GM18907 (cell line): Measurements from ENCODE around the gene PTPRT.

Source experiments
- ATAC-seq: cut with Tn5 transposase; IDR thresholded peaks from one replicate; pipeline ENCODE4 v1.9.1; 2021; ENCODE audit warnings: mild to moderate bottlenecking, moderate library complexity; ENCODE audit not compliant: unreplicated experiment

PTPRT gene

DNA sequence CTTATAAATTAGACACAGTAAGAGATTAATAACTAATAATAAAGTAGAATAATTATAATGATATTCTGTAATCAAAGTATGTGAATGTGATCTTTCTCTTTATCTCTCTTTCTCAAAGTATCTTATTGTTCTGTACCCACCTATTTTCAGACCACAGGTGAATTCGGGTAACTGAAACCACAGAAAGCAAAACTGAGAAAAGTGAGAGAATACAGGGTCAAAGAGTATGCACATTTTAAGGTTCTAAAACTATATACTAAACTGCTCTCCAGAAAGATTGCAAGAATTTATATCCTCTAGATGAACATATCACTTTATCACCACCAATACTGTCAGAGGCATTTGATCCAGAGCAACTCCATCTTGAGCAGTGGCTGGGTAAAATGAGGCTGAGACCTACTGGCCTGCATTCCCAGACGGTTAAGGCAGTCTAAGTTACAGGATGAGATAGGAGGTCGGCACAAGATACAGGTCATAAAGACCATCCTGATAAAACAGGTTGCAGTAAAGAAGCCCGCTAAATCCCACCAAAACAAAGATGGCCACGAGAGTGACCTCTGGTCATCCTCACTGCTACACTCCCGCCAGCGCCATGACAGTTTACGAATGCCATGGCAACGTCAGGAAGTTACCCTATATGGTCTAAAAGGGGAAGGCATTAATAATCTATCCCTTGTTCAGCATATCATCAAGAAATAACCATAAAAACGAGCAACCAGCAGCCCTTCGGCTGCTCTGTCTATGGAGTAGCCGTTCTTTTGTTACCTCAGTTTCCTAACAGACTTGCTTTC, 211.3 kb downstream of the PTPRT start:
- ATAC-seq = no peak

DNA sequence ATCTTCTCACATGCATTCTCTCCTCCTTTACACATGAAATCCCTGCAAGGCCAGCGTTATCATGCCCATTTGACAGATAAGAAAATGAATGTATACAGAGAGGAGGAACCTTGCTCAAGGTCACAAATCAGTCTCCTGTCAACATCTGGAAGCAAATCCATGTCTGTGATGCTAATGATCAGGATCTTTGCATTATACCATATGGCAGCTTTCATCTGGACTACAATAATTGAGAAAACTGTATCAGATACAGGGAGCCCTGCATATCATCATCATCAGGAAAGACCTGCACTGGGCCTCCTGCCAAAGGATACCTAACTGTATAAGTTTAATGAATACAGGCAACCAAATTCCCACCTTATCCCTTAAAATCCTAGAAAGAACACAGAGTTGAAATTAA, 213.7 kb downstream of the PTPRT start:
- ATAC-seq = no peak

DNA sequence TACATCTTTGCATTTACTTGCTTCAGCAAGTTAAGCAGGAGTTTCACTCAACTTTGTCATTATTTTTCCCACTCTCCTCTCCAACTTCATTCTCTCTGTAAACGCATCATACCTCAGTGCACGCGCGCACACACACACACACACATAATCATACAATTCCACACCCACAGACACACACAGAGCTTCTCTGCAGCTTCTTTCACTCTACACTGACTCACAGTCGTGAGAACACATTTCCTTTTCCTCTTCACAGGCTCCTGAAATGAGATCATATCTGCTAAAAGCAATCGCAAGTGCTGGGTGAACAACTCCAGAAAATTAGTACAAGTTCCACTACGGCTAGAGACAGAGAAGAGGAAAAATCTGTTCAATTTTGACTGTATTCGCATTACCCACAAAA, 215.4 kb downstream of the PTPRT start:
- no peak for ATAC-seq

DNA sequence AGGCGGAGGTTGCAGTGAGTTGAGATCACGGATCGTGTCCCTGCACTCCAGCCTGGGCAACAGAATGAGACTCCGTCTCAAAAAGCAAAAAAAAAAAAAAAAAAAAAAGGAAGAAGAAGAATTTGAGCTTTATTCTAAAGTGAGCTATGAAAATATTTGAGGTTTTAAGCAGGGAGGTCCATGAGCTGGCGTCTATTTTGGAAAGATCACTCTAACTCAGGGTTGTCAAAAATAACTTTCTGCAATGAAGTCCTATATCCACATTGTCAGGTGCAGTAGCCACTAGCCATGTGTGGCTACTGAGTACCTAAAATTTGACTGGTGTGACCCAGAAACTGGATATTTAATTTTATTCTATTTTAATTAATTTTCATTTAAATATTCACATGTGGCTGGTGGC, 217.1 kb downstream of the PTPRT start:
- no peak for ATAC-seq

DNA sequence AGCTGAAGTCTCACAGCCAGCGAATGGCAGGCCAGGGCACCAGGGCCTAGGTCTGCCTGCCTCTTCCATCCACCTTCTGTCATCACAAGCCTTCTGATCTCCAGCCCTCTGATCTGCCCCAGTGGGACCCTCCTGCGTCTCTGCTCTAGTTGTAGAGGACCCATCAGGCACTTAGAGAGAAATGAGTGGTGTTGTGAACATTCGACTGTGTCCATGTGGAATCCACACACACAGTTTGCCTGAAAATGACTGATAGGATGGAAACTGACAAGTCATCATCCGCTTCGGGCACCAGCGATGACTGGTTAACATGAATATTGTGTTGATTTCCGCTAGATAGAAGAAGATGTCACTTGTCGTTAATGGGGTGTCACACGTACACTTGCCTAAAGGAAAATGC, 221.0 kb downstream of the PTPRT start:
- ATAC-seq = no peak

DNA sequence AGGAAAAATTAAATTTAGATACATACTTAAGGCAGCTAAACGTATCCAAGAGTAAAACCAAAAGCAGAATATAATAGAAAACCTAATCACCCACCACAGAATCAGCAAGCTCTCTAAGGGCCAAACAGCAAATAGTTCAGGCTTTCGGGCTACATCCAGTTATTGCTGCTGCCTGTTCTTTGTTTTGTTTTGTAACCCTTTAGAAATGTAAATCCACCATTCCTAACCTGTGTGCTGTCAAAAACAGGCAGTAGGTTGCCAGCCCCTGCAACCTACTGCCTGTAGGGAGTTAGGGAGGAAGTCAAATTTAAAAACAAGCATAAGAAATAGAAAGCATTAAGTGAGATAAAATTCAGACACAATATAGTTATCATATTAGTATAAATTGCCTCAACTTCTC, 225.9 kb downstream of the PTPRT start:
- ATAC-seq = no peak

DNA sequence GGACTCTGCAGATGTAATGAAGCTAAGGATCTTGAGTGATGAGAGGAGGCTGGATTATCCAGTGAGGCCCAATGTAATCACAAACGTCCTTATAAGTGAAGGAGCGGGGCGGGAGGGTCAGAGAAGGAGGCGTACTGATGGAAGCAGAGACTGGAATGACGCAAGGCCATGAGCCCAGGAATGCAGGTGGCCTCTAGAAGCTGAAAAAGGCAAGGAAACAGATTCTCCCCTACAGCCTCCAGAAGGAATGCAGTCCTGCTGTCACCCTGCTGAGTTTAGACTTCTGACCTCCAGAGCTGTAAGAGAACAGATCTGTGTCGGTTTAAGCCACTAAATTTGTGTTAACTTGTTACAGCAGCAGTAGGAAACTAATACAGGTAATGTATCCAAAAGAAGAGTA, 227.9 kb downstream of the PTPRT start:
- no peak for ATAC-seq

DNA sequence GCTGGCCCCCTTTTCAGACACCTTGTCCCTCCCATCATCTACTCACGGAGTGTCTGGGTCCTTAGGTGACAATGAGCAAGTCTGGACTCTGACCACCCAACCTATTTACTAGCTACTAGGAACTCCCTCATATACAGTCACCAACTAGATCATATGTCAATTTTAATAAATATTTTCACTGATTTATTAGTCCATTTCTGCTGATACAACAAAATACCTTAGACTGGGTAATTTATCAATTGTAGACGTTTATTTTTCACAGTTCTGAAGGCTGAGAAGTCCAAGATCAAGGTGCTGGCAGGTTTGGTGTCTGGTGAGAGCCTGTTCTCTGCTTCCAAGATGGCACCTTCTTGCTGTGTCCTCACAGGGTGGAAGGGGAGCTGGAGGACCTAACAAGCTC, 229.7 kb downstream of the PTPRT start:
- ATAC-seq = no peak

DNA sequence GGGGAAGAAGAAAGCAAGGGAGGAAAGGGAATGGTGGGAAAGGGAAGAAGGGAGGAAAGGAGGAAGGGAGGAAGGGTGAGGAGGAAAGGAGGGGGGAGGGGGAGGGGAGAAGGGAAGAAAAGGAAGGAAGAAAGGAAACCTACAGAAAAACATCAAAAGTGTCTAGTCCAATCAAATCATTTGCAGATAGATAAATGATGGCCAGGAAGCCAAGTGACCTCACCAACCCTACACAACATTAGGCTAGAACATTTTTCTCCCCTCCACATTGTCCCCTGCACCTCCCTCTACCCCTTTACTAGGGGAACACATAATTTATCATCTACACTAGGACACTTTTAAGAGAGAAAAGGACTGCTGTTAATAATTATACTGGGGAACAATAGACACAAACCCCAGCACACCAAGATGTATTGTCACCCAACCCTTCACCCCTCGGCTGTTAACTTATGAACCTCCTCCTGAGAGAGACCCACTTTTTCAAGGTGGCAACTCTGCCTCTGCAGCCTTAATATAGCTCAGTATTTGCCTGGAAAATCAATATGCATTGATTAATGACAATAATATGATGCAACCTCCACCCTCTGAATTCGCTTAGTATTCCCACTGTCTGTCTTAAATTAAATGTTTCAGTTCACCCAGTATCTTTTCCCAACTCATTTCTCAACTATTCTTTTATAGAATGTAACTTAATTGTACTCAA, 231.2 kb downstream of the PTPRT start:
- no peak for ATAC-seq

DNA sequence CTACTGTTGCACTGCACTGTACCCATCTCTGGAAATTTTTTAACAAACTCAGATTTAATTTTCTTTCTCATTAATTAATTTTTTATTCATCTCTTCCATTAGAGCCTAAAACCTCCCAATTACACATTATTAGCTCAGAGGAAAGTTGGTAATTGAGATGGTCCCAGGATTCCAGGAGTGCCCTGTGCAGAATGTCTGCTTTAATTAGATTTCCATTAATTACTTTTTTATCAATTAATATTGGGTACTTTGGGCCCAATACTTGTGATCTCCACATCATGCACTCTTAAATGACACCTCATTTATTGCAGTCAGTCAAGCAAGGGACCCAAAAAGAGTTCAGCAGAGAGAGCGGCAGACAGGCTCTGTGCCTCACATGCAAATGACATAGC, 232.0 kb downstream of the PTPRT start:
- no peak for ATAC-seq

DNA sequence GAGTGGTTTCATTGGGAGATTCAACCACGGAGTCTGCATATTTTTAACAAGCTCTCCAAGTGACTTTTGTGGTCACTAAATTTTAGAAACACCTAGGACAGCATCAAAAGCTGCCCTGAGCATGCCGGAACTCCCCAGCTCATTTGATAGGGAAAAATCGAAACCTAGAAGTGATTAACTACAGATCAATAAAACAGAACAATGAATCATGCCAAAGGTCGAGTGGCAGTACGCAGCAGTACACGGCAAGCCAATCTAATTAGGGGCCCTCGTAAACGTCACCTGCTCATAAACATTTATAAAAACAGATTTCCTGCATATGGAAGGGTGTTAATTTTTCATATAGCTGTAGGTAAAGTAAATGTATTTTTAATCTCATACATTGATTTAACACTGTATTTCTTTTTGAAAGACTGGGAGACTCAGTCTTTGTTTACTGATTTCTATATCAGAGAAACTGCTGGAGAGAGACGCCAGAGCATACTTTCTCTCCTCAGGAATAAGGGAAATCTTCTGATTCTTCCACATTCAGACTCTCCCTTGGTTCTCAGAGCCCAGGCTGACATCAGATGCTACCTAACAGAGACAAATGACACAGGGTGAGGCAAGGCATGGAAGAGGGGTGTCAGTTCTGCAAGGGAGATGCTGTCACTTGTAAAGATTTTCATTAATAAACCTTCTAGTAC, 232.5 kb downstream of the PTPRT start:
- ATAC-seq = no peak

DNA sequence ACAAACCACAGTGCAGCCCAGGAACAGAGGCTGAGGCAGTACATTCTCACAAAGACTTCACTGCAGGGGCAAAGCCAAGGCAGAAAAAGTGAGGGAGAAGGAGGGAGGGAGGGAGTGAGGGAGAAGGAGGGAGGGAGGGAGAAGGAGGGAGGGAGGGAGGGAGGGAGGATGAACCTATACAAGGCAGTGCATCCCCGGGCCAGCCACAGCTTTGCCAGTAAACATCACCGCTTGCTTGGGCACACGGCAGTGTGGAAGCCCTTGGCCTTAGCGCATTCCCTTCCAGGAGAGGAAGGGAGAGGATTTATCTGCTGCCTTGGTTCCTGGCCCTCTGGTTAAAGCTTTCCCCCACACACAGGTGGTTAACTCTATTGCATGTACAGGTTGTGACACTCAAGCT, 234.0 kb downstream of the PTPRT start:
- ATAC-seq = no peak

DNA sequence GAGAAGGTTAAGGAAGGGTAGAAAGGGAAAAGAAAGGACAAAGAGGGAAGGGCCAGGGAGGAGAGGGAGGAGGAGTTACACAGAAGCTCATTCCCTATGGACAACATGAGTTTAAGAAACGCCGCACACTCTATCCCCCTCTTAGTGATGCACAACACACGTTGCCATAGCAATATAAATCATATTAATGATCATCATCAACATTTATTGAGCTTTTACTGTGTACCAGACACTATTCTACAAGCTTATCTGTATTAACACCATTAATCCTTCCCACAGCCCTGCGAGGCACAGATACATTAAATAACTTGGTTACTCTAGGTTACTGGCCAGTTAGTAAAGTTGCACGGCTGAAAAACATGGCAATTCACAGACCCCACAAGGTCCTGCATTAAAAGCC, 234.8 kb downstream of the PTPRT start:
- no peak for ATAC-seq

DNA sequence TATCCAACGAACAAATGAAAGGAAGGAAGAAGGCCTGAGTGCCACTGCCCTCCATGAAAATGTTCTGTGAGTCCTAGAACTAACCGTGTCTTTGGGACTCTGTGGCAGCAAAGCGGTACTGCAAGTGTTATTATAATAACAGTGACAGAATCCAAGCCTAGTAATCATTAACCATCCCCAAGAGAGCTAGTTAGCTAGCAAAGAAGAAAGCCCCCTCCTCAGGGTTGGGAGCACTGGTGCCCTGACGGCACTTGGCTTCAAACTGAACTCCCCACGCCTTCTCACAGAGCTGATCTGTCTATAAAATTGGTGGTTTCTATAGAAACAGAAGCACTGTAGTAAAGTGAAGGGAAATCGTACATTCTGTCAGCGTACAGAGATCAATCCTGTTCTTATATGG, 239.8 kb downstream of the PTPRT start:
- ATAC-seq = no peak

DNA sequence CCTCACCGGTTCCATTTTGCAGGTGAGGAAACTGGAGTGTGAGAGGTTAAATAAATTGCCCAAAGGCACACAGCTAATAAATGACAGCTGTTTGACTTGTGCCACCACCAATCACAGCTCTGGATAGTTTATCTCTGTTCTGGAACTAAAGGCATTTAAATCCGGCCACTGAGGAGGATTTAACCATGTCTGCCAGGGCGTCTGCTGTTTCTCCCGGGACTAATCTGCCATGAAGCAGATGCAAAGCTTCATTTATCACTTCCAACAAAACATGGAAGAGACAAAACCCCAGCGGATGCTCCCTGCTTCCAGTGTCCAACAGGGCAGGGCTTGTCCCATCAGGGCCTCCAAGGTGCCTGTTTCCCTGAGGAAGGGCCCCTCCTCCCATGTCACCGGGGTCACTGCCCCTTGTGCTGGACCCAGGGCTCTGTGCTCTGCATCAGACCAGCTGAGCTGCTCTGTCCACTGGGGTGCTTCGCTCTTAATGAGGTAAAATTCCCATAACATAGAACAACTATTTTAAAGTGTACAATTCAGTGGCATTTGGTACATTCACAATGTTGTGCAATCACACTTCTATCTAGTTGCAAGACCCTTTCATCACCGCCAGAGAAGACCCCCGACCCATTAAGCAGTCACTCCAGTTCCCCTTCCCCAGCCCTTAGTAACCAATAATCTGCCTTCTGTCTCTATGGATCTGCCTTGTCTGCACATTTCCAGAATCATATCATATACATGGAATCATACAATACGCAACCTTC, 244.3 kb downstream of the PTPRT start:
- no peak for ATAC-seq

DNA sequence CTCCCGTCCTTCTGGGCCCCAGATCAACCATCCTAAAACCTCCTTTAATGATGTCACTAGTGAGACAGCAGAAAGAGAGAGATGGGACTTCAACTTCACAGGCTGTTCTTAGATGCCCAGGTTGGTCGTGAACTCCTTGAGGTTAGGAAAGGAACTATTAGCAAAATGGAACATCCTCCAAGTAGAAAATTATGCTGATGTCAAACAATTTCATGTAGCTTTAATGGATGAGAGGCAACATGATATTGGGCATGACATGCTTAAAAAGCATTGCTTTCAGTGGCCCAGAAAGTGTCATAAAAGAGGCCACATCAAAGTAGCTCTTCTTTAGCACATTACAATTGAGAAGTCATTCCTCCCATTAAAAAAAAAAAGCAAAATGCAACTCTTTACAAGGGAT, 248.1 kb downstream of the PTPRT start:
- no peak for ATAC-seq

DNA sequence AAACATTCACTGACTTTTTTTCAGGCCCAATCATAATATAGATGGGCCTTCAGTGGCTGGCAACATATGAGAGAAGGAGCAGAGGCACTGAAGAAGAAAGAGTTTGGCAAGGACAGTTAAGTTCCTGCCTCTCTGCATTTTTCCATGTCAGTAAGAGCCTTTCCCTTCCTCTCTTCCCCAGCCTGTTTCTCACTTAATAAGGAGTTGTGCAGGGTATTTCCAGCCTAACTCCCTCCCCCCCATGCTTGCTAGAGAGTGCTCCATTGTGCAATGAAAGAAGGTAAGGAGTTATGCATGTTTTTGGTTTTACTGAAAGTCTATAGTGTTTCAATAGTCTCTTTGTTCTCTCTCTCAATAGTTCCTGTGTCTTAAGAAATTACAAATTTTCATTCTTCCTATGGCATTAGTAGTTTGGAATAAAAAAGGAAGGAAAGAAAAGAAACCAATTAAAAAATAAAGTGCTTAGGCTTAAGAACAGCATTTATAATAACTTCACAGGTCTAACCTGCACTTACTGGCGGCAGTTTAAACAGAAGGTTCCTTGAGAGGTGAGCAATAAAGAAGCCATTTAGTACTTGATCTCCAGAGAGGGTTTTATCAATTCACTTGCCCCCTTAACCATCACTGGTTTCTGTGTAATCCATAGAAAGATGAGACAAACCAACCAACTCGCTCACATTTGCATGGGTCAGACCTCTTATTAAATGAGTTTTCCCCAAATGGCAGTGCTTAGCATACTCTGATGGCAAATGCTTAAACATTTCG, 251.1 kb downstream of the PTPRT start:
- no peak for ATAC-seq

DNA sequence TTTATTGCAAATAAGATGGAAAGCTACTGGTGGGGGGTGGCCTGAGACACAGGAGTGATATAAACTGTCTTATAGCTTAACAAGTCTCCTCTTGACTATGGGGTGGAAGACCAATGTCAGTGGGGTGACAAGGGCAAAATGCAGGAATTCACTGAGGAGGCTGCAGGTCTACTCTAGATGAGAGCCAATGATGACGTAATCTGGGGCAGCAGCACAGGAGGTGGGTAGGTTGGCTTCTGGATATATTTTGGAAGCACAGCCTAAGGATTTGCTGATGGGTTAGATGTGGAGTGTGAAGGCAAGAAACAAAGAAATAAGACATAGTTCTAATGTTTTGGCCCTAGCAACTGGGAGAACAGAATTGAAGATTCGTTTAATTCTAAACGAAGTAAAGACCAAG, 253.2 kb downstream of the PTPRT start:
- ATAC-seq = no peak

DNA sequence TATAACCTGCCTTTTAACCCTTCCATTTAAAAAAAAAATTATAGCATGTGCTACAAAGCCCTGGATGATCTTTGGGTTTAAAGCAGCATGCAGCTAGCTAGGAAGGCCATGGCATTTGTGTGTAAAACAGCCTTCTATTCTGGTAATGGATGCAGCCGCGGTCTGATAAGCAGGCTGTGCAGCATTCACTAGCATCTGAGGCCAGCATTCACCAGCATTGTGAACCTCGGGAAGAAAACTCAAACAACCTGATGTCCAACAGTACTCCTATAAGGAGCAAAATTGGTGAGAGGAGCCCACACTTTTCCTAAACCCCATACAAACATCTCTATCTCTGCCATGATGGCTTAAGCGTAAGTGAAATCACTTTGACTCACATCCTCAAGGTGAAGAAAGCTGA, 265.5 kb downstream of the PTPRT start:
- ATAC-seq = no peak

DNA sequence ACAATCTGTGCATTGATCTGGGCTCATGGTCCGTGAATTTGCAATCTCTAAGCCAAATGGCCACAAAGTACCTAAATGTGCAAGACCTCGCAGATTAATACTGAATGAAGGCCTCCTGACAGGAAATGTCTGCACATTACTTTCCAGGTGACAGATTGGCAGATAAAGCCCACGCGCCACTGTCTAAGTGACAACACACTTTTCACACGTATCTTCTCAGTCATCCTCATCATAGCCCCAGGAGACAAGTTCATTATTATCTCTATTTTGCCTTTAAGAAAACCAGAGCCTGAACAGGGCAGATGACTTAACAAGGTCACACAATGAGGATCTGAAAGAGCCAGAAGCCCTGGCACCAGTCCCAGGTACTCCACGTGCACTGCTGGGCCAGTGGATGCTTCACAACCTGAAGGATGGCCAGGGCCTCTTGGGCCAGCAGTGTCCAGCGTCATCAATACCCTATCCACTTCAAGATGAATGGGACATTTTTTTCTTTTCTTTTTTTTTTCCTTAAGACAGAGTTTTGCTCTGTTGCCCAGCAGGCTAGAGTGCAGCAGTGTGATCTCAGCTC, 266.3 kb downstream of the PTPRT start:
- ATAC-seq = no peak
